Inflammatory macrophage (primary cell): Measurements from ENCODE around the gene PDE5A.
"Not testable (repeated sequence)": the region's sequence is repeated elsewhere in the genome, so short reads cannot be mapped to it uniquely, and the experiment has no call there.

Source experiments
- DNase-seq, 2 donors: peaks; one replicate each; pipeline ENCODE4 v3.0.0-alpha.2; 2020 to 2022
- total RNA-seq, 18 experiments: gene quantifications; one replicate each; lab custom pipeline; 2026; ENCODE audit warnings: mixed read lengths in 6 of 18, inconsistent platforms in 2 of 18; lab: John Stamatoyannopoulos, UW

The PDE5A gene
- total RNA-seq, result 0 to 0.31 (median 0.05) reads per million in 18 experiments

- DNase-seq, result peak; percentile 56 to 69
Measured at GRCh38 chr4:119628281-119629141, at the start of gene PDE5A. PDE5A (minus strand) TSS chr4:119628804; CDS start chr4:119628671, 133 bp downstream.

- no peak for DNase-seq
Measured at GRCh38 chr4:119676101-119676500, 47.5 kb upstream of the PDE5A start.

- no peak for DNase-seq
Measured at GRCh38 chr4:119675391-119675790, 46.8 kb upstream of the PDE5A start.

GRCh38 chr4:119672938-119673337 is 44.3 kb upstream of the PDE5A start:
- DNase-seq, result no peak

- no peak for DNase-seq
Measured at GRCh38 chr4:119672086-119672485, 43.5 kb upstream of the PDE5A start.

- no peak for DNase-seq
Measured at GRCh38 chr4:119671205-119671604, 42.6 kb upstream of the PDE5A start.

- DNase-seq, result no peak
Measured at GRCh38 chr4:119667802-119668201, 39.2 kb upstream of the PDE5A start.

GRCh38 chr4:119666653-119667091 is 38.1 kb upstream of the PDE5A start:
- no peak for DNase-seq

- DNase-seq, result no peak
Measured at GRCh38 chr4:119665752-119666151, 37.1 kb upstream of the PDE5A start.

GRCh38 chr4:119664168-119664907 is 35.7 kb upstream of the PDE5A start:
- DNase-seq, result no peak

GRCh38 chr4:119663160-119663788 is 34.7 kb upstream of the PDE5A start:
- DNase-seq, result no peak

- not testable (repeated sequence) for DNase-seq
Measured at GRCh38 chr4:119662612-119663011, 34.0 kb upstream of the PDE5A start.

GRCh38 chr4:119661231-119661630 is 32.6 kb upstream of the PDE5A start:
- no peak for DNase-seq

- no peak for DNase-seq
Measured at GRCh38 chr4:119659576-119659975, 31.0 kb upstream of the PDE5A start.

- DNase-seq, result no peak
Measured at GRCh38 chr4:119657111-119657611, 28.6 kb upstream of the PDE5A start.

- no peak for DNase-seq
Measured at GRCh38 chr4:119656342-119656741, 27.7 kb upstream of the PDE5A start.

- no peak for DNase-seq
Measured at GRCh38 chr4:119655111-119655837, 26.7 kb upstream of the PDE5A start.

GRCh38 chr4:119653990-119654389 is 25.4 kb upstream of the PDE5A start:
- DNase-seq, result no peak

GRCh38 chr4:119652998-119653397 is 24.4 kb upstream of the PDE5A start:
- no peak for DNase-seq

- no peak for DNase-seq
Measured at GRCh38 chr4:119648398-119648797, 19.8 kb upstream of the PDE5A start.

GRCh38 chr4:119647558-119647957 is 19.0 kb upstream of the PDE5A start:
- no peak for DNase-seq

- no peak for DNase-seq
Measured at GRCh38 chr4:119646347-119647071, 17.9 kb upstream of the PDE5A start.
